PFSK-1 (cell line): ENCODE data around the gene GAS6.

Source experiments
- FOXP2 ChIP-seq: optimal IDR thresholded peaks from 2 replicates; pipeline ENCODE3; 2011; ENCODE audit warnings: borderline replicate concordance, control low read depth, inconsistent platforms; ENCODE audit not compliant: insufficient read depth; ENCODE audit errors: extremely low read length, extremely low read depth
- POLR2AphosphoS5 ChIP-seq: IDR thresholded peaks from 2 replicates; pipeline ENCODE4 v1.6.1; 2012; ENCODE audit warnings: low read depth, mild to moderate bottlenecking, control low read depth, low read length, moderate library complexity
- SIN3A ChIP-seq: IDR thresholded peaks from 2 replicates; pipeline ENCODE4 v1.6.1; 2012; ENCODE audit warnings: mild to moderate bottlenecking, low read length, moderate library complexity, borderline replicate concordance; ENCODE audit not compliant: insufficient read depth
- TAF1 ChIP-seq: IDR thresholded peaks from 2 replicates; pipeline ENCODE4 v1.6.1; 2012; ENCODE audit warnings: low read length, control low read depth, borderline replicate concordance; ENCODE audit not compliant: insufficient read depth
- TF ChIP-seq, protein P1 (sequence below), 2 experiments: IDR thresholded peaks; 2 replicates each; pipeline versions ENCODE4 v1.6.1 to v1.8.0; 2011 to 2012; ENCODE audit warnings: low read depth in 2 of 2, low read length in 2 of 2, control low read depth in 1 of 2, inconsistent platforms in 1 of 2, mild to moderate bottlenecking in 1 of 2, moderate library complexity in 1 of 2; ENCODE audit not compliant: insufficient read depth in 1 of 2

Gene GAS6

DNA sequence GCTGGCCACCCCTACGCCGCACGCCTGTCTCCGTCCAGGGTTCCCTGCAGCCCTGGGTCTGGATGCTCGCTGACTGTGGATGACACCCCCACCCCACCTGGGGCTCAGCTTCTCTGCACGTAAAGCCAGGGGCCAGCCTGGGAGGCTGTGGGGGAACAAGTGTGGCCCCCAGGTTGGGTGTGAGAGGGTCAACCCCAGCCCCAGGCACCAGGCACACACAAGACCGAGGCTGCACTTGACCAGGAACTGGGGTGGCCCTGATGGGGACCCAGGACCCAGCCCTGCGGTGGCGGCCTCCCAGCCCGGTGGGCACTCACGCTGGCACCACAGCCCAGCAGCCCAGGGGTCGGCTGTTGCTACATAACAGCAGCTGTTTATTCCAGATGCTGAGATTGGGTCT, 41.6 kb downstream of the GAS6 start:
- TF ChIP-seq TAF1 (no peak), SIN3A (no peak), POLR2AphosphoS5 (no peak), FOXP2 (no peak)
- TF ChIP-seq, protein P1, sequence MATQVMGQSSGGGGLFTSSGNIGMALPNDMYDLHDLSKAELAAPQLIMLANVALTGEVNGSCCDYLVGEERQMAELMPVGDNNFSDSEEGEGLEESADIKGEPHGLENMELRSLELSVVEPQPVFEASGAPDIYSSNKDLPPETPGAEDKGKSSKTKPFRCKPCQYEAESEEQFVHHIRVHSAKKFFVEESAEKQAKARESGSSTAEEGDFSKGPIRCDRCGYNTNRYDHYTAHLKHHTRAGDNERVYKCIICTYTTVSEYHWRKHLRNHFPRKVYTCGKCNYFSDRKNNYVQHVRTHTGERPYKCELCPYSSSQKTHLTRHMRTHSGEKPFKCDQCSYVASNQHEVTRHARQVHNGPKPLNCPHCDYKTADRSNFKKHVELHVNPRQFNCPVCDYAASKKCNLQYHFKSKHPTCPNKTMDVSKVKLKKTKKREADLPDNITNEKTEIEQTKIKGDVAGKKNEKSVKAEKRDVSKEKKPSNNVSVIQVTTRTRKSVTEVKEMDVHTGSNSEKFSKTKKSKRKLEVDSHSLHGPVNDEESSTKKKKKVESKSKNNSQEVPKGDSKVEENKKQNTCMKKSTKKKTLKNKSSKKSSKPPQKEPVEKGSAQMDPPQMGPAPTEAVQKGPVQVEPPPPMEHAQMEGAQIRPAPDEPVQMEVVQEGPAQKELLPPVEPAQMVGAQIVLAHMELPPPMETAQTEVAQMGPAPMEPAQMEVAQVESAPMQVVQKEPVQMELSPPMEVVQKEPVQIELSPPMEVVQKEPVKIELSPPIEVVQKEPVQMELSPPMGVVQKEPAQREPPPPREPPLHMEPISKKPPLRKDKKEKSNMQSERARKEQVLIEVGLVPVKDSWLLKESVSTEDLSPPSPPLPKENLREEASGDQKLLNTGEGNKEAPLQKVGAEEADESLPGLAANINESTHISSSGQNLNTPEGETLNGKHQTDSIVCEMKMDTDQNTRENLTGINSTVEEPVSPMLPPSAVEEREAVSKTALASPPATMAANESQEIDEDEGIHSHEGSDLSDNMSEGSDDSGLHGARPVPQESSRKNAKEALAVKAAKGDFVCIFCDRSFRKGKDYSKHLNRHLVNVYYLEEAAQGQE (IDR thresholded peaks at IDR 0.05; ENCODE audit: insufficient read depth in 1 of 2, low read depth in 2 of 2, low read length in 2 of 2): no peak

DNA sequence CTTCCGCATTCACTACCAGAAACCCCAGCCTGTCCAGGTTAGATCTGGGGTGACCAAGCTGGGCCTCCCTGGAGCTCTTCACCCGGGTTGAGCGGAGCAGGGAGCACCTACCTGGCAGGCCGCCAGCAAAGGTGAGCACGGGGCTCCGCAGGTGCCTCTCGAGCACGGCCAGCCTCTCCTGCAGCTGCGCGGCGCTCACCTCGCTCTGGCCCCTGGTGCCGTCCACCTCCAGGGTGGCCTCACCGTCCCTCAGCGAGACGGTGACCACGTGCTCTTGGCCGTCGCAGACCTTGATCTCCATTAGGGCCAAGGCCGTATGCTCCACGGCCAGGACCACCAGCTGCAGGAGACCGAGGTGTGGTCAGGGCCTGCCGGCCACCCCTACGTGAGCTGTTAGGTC, 42.0 kb downstream of the GAS6 start:
- no peak for TF ChIP-seq TAF1
- TF ChIP-seq FOXP2: no peak
- TF ChIP-seq, protein P1 (IDR thresholded peaks at IDR 0.05; ENCODE audit: insufficient read depth in 1 of 2, low read depth in 2 of 2, low read length in 2 of 2): no peak

DNA sequence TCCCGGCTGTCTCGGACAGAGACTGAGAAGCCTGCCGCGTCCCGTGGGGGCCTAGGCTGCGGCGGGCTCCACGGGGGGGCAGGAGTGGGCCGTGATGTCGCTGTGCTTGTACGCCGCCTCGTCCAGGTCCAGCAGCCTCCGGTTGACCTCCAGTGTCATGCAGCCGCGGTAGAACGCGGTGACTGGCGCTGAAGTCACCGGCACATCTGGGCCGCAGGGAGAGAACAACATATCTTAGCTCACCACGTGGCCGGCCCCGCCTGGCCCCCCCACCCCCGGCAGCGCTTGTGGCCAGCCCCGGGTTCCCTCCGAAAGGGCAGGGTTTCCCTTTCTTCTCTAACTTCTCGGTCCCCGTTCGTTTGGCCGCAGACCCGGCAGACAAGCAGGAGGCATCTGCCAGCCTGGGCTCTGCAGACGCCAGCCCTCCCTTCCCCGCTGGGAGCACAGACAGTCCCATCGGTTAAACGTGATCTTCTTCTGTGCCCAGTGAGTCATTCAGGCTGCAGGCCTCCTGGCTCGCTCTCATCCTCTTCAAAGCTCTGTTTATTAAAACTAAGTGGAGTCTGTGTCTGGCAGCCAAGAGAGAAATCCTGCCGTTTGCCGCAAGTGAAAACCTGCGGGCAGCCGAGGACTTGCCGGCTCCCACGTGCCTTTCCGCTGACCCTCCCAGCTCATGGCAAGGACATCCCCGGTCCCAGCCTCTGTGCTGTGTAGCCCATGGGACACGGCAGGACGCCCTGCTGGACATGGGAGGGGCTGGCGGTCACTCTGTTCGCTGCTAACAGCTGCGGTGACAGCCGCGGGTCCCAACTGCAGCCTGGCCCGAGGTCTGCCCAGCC, 42.8 kb downstream of the GAS6 start:
- TF ChIP-seq TAF1: no peak
- TF ChIP-seq, protein P1 (IDR thresholded peaks at IDR 0.05; ENCODE audit: insufficient read depth in 1 of 2, low read depth in 2 of 2, low read length in 2 of 2): no peak
- no peak for TF ChIP-seq SIN3A
- no peak for TF ChIP-seq FOXP2
- TF ChIP-seq POLR2AphosphoS5: no peak

DNA sequence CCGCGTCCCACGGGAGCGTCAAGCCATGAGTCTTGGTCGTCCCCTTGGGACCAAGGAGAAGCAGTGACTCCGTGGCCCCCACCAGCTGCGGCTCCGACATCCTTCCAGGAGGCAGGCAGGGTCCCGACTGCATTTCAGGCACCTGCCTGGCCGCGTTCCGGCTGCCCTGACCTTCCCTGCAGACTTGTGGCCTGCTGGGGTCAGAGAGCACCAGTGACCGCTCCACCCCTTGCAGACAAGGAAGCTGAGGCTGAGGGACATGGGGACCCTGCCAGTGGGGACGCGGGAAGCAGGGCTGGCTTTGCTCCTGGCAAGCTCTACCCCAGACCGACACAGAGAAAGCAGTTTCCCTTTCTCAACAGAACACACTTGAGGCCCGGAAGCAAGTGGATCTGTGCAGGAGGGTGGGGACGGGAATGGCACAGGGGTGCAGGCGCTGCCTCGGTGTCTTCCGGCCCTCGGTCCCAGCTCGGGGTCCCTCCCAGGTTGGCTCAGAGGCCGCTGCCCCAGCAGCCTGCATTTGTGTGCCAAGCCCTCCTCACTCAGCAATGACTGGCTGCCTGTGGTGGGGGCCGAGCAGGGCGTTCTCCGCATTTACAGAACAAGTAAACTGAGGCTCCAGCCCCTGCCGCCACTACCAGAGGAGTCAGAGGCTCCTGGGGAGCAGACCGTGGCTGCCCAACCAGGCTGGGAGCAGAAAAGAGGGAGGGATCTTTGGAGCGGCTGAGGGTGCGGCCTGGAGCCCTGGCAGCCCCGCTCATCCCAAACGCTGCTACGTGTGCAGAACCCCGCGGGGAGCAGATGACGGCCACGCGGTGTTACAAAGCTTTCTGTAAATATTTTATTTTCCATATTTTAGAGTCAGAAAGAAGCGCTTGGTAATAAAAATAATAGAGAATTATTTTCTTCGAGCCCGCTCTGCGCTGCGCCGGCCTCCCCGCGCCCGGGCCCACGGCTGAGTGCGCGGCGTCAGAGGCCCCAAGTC, 43.9 kb downstream of the GAS6 start:
- TF ChIP-seq POLR2AphosphoS5 (no peak), TAF1 (no peak), SIN3A (no peak), FOXP2 (no peak)
- TF ChIP-seq, protein P1 (IDR thresholded peaks at IDR 0.05; ENCODE audit: insufficient read depth in 1 of 2, low read depth in 2 of 2, low read length in 2 of 2): no peak
